NT2/D1 (cell line): Measurements from ENCODE around the gene PIGU.

Experiments used
- SUZ12 ChIP-seq: IDR thresholded peaks from 2 replicates; pipeline ENCODE4 v1.6.1; 2011; ENCODE audit not compliant: insufficient read length, insufficient read depth; ENCODE audit errors: extremely low read depth
- YY1 ChIP-seq: IDR thresholded peaks from 2 replicates; pipeline ENCODE4 v1.6.1; 2011; ENCODE audit not compliant: insufficient read length, insufficient read depth
- ZNF274 ChIP-seq: IDR thresholded peaks from 2 replicates; pipeline ENCODE4 v1.6.1; 2011; ENCODE audit warnings: mild to moderate bottlenecking, low read depth, low read length

DNA sequence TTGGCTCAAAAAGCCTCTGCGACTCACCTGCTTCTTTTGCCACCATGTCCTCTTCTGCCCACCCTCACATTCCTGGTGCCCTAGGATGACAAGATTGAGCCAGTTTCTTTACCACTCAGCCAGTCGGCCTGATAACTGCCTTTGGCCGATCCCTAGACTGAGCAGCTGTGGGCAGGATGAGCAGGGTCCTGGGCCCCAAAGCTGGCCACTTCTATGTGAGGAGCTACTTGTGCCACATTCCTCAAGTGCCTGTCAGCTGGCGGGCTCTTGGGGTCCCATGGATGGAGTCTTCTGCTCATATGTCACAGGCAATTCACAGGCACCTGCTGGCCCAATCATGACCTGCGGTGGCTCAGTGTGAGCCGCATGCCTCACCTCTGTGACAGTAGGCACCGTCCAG is 144.1 kb downstream of the PIGU start:
- TF ChIP-seq ZNF274 (no peak), YY1 (no peak), SUZ12 (no peak)
